ENCODE measurements around the gene TBC1D9.

DNA sequence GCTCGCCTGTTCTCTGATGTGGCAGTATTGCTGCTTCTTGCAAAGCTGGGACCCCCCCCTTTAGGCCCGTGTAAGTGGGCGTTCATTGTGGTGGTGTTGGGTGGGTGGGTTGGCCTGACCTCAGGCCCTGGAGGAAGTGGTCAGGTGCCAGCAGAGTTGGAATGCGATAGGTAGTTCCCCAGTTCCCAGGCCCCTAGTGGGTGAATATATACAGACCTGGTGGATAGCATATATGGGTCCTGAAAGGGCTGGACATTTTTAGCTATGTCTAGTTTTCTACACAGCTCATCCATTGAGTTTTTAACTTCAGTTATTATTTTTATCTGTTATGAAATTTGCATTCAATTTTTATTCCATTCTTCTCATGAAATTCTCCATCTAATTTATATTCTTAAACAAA is 151.6 kb downstream of the TBC1D9 start:
- no peak for TF ChIP-seq POLR2A (IDR thresholded peaks at IDR 0.05; ENCODE audit: low read depth, low read length)
- no peak for TF ChIP-seq TAF1 (IDR thresholded peaks at IDR 0.05; ENCODE audit: borderline replicate concordance, low read depth, low read length)
